ENCODE data around the gene FOXP3. TPM values are rescaled to one million over a fixed set of nuclear protein-coding genes. Genes with fewer than 3 reads are reported as not detected.

The FOXP3 gene
- total and polyA plus RNA-seq, 2 experiments from 2014 or later = 0.11 to 0.28 TPM

DNA sequence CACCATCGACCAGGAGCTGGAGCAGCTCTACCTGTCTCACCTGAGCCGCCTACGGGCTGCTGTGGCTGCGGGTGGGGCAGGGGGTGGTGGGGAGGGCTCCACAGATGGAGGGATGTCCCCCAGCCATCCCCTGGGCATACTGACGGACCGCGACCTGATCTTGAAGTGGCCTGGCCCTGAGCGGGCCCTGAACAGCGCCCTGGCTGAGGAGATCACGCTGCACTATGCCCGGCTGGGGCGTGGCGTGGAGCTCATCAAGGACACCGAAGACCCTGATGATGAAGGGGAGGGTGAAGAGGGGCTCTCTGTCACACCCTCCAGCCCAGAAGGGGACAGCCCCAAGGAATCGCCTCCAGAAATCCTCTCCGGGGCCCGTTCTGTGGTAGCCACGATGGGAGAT is 21.6 kb upstream of the FOXP3 start:
- H3K9me2 ChIP-seq (ENCODE audit: insufficient read depth) = no peaks in the 10 kb centered on the region
- H3K9me3 Mint-ChIP-seq = no peaks in the 10 kb centered on the region
- ATAC-seq = no peak
- H3K36me3 ChIP-seq (ENCODE audit: insufficient read depth) = no peaks in the 10 kb centered on the region
- H3K4me3 ChIP-seq = no peak overlapping the region
- H3F3A ChIP-seq (replicated peaks; ENCODE audit: low read depth) = no peaks in the 10 kb centered on the region
- H3K4me1 ChIP-seq (ENCODE audit: insufficient read depth) = no peaks in the 10 kb centered on the region
- H3K4me2 ChIP-seq = no peak overlapping the region
- no peaks in the 10 kb centered on the region for H3K27me3 Mint-ChIP-seq (ENCODE audit: insufficient read depth, low read depth, poor library complexity)
- no peak for TF ChIP-seq JUNB (IDR thresholded peaks at IDR 0.05; ENCODE audit: unreplicated experiment)
- TF ChIP-seq EZH2phosphoT487 (IDR thresholded peaks at IDR 0.05; ENCODE audit: unreplicated experiment) = no peak
- TF ChIP-seq EZH2 (IDR thresholded peaks at IDR 0.05; ENCODE audit: low read depth, unreplicated experiment) = no peak
- TF ChIP-seq CREB1 (CRISPR knock-in tag; IDR thresholded peaks at IDR 0.05; ENCODE audit: low read depth) = no peak
- TF ChIP-seq, protein P1, sequence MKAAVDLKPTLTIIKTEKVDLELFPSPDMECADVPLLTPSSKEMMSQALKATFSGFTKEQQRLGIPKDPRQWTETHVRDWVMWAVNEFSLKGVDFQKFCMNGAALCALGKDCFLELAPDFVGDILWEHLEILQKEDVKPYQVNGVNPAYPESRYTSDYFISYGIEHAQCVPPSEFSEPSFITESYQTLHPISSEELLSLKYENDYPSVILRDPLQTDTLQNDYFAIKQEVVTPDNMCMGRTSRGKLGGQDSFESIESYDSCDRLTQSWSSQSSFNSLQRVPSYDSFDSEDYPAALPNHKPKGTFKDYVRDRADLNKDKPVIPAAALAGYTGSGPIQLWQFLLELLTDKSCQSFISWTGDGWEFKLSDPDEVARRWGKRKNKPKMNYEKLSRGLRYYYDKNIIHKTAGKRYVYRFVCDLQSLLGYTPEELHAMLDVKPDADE (IDR thresholded peaks at IDR 0.05) = no peak
- TF ChIP-seq, protein P2, sequence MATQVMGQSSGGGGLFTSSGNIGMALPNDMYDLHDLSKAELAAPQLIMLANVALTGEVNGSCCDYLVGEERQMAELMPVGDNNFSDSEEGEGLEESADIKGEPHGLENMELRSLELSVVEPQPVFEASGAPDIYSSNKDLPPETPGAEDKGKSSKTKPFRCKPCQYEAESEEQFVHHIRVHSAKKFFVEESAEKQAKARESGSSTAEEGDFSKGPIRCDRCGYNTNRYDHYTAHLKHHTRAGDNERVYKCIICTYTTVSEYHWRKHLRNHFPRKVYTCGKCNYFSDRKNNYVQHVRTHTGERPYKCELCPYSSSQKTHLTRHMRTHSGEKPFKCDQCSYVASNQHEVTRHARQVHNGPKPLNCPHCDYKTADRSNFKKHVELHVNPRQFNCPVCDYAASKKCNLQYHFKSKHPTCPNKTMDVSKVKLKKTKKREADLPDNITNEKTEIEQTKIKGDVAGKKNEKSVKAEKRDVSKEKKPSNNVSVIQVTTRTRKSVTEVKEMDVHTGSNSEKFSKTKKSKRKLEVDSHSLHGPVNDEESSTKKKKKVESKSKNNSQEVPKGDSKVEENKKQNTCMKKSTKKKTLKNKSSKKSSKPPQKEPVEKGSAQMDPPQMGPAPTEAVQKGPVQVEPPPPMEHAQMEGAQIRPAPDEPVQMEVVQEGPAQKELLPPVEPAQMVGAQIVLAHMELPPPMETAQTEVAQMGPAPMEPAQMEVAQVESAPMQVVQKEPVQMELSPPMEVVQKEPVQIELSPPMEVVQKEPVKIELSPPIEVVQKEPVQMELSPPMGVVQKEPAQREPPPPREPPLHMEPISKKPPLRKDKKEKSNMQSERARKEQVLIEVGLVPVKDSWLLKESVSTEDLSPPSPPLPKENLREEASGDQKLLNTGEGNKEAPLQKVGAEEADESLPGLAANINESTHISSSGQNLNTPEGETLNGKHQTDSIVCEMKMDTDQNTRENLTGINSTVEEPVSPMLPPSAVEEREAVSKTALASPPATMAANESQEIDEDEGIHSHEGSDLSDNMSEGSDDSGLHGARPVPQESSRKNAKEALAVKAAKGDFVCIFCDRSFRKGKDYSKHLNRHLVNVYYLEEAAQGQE (IDR thresholded peaks at IDR 0.05; ENCODE audit: unreplicated experiment) = no peak
- TF ChIP-seq, protein P3, sequence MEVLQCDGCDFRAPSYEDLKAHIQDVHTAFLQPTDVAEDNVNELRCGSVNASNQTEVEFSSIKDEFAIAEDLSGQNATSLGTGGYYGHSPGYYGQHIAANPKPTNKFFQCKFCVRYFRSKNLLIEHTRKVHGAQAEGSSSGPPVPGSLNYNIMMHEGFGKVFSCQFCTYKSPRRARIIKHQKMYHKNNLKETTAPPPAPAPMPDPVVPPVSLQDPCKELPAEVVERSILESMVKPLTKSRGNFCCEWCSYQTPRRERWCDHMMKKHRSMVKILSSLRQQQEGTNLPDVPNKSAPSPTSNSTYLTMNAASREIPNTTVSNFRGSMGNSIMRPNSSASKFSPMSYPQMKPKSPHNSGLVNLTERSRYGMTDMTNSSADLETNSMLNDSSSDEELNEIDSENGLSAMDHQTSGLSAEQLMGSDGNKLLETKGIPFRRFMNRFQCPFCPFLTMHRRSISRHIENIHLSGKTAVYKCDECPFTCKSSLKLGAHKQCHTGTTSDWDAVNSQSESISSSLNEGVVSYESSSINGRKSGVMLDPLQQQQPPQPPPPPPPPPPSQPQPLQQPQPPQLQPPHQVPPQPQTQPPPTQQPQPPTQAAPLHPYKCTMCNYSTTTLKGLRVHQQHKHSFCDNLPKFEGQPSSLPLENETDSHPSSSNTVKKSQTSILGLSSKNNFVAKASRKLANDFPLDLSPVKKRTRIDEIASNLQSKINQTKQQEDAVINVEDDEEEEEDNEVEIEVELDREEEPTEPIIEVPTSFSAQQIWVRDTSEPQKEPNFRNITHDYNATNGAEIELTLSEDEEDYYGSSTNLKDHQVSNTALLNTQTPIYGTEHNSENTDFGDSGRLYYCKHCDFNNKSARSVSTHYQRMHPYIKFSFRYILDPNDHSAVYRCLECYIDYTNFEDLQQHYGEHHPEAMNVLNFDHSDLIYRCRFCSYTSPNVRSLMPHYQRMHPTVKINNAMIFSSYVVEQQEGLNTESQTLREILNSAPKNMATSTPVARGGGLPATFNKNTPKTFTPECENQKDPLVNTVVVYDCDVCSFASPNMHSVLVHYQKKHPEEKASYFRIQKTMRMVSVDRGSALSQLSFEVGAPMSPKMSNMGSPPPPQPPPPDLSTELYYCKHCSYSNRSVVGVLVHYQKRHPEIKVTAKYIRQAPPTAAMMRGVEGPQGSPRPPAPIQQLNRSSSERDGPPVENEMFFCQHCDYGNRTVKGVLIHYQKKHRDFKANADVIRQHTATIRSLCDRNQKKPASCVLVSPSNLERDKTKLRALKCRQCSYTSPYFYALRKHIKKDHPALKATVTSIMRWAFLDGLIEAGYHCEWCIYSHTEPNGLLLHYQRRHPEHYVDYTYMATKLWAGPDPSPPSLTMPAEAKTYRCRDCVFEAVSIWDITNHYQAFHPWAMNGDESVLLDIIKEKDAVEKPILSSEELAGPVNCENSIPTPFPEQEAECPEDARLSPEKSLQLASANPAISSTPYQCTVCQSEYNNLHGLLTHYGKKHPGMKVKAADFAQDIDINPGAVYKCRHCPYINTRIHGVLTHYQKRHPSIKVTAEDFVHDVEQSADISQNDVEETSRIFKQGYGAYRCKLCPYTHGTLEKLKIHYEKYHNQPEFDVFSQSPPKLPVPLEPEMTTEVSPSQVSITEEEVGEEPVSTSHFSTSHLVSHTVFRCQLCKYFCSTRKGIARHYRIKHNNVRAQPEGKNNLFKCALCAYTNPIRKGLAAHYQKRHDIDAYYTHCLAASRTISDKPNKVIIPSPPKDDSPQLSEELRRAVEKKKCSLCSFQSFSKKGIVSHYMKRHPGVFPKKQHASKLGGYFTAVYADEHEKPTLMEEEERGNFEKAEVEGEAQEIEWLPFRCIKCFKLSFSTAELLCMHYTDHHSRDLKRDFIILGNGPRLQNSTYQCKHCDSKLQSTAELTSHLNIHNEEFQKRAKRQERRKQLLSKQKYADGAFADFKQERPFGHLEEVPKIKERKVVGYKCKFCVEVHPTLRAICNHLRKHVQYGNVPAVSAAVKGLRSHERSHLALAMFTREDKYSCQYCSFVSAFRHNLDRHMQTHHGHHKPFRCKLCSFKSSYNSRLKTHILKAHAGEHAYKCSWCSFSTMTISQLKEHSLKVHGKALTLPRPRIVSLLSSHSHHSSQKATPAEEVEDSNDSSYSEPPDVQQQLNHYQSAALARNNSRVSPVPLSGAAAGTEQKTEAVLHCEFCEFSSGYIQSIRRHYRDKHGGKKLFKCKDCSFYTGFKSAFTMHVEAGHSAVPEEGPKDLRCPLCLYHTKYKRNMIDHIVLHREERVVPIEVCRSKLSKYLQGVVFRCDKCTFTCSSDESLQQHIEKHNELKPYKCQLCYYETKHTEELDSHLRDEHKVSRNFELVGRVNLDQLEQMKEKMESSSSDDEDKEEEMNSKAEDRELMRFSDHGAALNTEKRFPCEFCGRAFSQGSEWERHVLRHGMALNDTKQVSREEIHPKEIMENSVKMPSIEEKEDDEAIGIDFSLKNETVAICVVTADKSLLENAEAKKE (CRISPR knock-in tag; IDR thresholded peaks at IDR 0.05) = no peak
- TF ChIP-seq NANOG (IDR thresholded peaks at IDR 0.05; ENCODE audit: borderline replicate concordance) = no peak
- no peak for TF ChIP-seq POLR2AphosphoS5 (IDR thresholded peaks at IDR 0.05; ENCODE audit: low read depth)
- TF ChIP-seq STAT1 (IDR thresholded peaks at IDR 0.05; ENCODE audit: unreplicated experiment) = no peak
- no peak for TF ChIP-seq ZNF331 (CRISPR knock-in tag; IDR thresholded peaks at IDR 0.05; ENCODE audit: low read depth)
- TF ChIP-seq, protein P4, sequence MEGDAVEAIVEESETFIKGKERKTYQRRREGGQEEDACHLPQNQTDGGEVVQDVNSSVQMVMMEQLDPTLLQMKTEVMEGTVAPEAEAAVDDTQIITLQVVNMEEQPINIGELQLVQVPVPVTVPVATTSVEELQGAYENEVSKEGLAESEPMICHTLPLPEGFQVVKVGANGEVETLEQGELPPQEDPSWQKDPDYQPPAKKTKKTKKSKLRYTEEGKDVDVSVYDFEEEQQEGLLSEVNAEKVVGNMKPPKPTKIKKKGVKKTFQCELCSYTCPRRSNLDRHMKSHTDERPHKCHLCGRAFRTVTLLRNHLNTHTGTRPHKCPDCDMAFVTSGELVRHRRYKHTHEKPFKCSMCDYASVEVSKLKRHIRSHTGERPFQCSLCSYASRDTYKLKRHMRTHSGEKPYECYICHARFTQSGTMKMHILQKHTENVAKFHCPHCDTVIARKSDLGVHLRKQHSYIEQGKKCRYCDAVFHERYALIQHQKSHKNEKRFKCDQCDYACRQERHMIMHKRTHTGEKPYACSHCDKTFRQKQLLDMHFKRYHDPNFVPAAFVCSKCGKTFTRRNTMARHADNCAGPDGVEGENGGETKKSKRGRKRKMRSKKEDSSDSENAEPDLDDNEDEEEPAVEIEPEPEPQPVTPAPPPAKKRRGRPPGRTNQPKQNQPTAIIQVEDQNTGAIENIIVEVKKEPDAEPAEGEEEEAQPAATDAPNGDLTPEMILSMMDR (conservative IDR thresholded peaks at IDR 0.05; ENCODE audit: low read depth in 2 of 2) = no peak
- no peak for TF ChIP-seq ZNF114 (CRISPR knock-in tag; IDR thresholded peaks at IDR 0.05)
- H3K27ac ChIP-seq (ENCODE audit: low read depth) = no peak overlapping the region
- H3K27me3 ChIP-seq (ENCODE audit: insufficient read depth) = no peaks in the 10 kb centered on the region
- H4K20me1 ChIP-seq (replicated peaks; ENCODE audit: insufficient read depth) = no peaks in the 10 kb centered on the region
- peaks cover 3% of the 10 kb centered on the region; the same call in 2 of the 3 replicates for H3K36me3 Mint-ChIP-seq (ENCODE audit: low read depth)
- H3K27ac Mint-ChIP-seq = no peak overlapping the region
- no peak for DNase-seq (ENCODE audit: low spot score)
- peaks cover 9% of the 10 kb centered on the region; the same call in 2 of the 3 replicates for H3K4me1 Mint-ChIP-seq
- H3K4me3 Mint-ChIP-seq = no peak overlapping the region
- no peak overlapping the region for H2AFZ ChIP-seq
- H3K79me2 ChIP-seq (replicated peaks; ENCODE audit: insufficient read depth) = no peaks in the 10 kb centered on the region
